ENCODE data around the gene GPI.

DNA sequence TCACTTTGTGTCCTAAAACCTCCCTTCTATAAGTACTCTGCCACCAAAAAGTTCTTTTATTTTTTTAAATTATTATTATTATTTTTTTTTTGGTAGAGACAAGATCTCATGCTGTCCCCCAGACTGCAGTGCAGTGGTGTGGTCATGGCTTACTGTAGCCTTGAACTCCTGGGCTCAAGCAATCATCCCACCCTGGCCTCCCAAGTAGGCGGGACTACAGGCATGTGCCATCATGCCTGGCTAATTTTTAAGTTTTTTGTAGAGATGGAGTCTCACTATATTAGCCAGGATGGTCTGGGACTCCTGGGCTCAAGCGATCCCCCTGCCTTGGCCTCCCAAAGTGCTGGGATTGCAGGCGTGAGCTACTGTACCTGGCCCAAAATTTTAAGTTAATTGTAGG, 29.1 kb upstream of the GPI start:
- TF ChIP-seq, protein P1, sequence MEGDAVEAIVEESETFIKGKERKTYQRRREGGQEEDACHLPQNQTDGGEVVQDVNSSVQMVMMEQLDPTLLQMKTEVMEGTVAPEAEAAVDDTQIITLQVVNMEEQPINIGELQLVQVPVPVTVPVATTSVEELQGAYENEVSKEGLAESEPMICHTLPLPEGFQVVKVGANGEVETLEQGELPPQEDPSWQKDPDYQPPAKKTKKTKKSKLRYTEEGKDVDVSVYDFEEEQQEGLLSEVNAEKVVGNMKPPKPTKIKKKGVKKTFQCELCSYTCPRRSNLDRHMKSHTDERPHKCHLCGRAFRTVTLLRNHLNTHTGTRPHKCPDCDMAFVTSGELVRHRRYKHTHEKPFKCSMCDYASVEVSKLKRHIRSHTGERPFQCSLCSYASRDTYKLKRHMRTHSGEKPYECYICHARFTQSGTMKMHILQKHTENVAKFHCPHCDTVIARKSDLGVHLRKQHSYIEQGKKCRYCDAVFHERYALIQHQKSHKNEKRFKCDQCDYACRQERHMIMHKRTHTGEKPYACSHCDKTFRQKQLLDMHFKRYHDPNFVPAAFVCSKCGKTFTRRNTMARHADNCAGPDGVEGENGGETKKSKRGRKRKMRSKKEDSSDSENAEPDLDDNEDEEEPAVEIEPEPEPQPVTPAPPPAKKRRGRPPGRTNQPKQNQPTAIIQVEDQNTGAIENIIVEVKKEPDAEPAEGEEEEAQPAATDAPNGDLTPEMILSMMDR (IDR thresholded peaks at IDR 0.05; ENCODE audit: low read depth, low read length) = no peak
- TF ChIP-seq, protein P2, sequence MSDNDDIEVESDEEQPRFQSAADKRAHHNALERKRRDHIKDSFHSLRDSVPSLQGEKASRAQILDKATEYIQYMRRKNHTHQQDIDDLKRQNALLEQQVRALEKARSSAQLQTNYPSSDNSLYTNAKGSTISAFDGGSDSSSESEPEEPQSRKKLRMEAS (IDR thresholded peaks at IDR 0.05; ENCODE audit: low read depth, low read length) = no peak
- no peak for TF ChIP-seq MYC (IDR thresholded peaks at IDR 0.05; ENCODE audit: low read depth, low read length)
